Astrocyte (in vitro differentiated cells and primary cell): ENCODE results near the gene TNIK. TPM values are rescaled to one million over a fixed set of nuclear protein-coding genes. Genes with fewer than 3 reads are reported as not detected.

Experiments
- DNase-seq: peaks from one replicate; pipeline ENCODE4 v3.0.0-alpha.2; 2010; ENCODE audit warnings: low read depth
- FAIRE-seq: peaks from 2 replicates; lab custom pipeline; 2011; peaks lifted over from hg19 to GRCh38; lab: Jason Lieb, UNC
- H2AFZ ChIP-seq: 2 replicates; pipeline ENCODE4 v1.6.0; 2012; ENCODE audit warnings: low read depth, low read length, inconsistent platforms
- H3K27ac ChIP-seq: 2 replicates; pipeline ENCODE4 v1.5.1; 2011; ENCODE audit warnings: low read depth, low read length, inconsistent platforms
- H3K27me3 ChIP-seq: 2 replicates; pipeline ENCODE4 v1.6.0; 2011; ENCODE audit warnings: low read length, inconsistent platforms; ENCODE audit not compliant: insufficient read depth
- H3K36me3 ChIP-seq: 2 replicates; pipeline ENCODE4 v1.5.1; 2011; ENCODE audit warnings: low read length, inconsistent platforms; ENCODE audit not compliant: insufficient read depth
- H3K4me1 ChIP-seq: 2 replicates; pipeline ENCODE4 v1.5.1; 2011; ENCODE audit warnings: low read length, inconsistent platforms; ENCODE audit not compliant: insufficient read depth
- H3K4me2 ChIP-seq: 2 replicates; pipeline ENCODE4 v1.6.0; 2012; ENCODE audit warnings: low read length, inconsistent platforms
- H3K4me3 ChIP-seq: 2 replicates; pipeline ENCODE4 v1.5.1; 2011; ENCODE audit warnings: low read depth, mild to moderate bottlenecking, low read length, inconsistent platforms; ENCODE audit not compliant: insufficient read depth
- H3K79me2 ChIP-seq: 2 replicates; pipeline ENCODE4 v1.6.0; 2012; ENCODE audit warnings: mild to moderate bottlenecking, low read length, inconsistent platforms; ENCODE audit not compliant: insufficient read depth
- H3K9ac ChIP-seq: 2 replicates; pipeline ENCODE4 v1.6.0; 2012; ENCODE audit warnings: mild to moderate bottlenecking, low read length, inconsistent platforms
- H3K9me3 ChIP-seq: 2 replicates; pipeline ENCODE4 v1.5.1; 2012; ENCODE audit warnings: low read depth, mild to moderate bottlenecking, low read length, inconsistent platforms; ENCODE audit not compliant: insufficient read depth
- H4K20me1 ChIP-seq: 2 replicates; pipeline ENCODE4 v1.6.0; 2012; ENCODE audit warnings: low read length, inconsistent platforms; ENCODE audit not compliant: insufficient read depth
- H3K27ac Mint-ChIP-seq: one replicate; pipeline ENCODE4 v1.8.0; 2021; ENCODE audit warnings: mild to moderate bottlenecking, mixed read lengths; ENCODE audit not compliant: unreplicated experiment
- H3K27me3 Mint-ChIP-seq: one replicate; pipeline ENCODE4 v1.8.0; 2021; ENCODE audit warnings: low read depth, mixed read lengths; ENCODE audit not compliant: unreplicated experiment
- H3K36me3 Mint-ChIP-seq: one replicate; pipeline ENCODE4 v1.8.0; 2021; ENCODE audit warnings: low read depth, mixed read lengths; ENCODE audit not compliant: unreplicated experiment
- H3K4me1 Mint-ChIP-seq: one replicate; pipeline ENCODE4 v1.8.0; 2021; ENCODE audit warnings: low read depth, mixed read lengths; ENCODE audit not compliant: unreplicated experiment
- H3K4me3 Mint-ChIP-seq: one replicate; pipeline ENCODE4 v1.8.0; 2021; ENCODE audit warnings: mild to moderate bottlenecking, moderate library complexity, mixed read lengths; ENCODE audit not compliant: unreplicated experiment
- H3K9me3 Mint-ChIP-seq: one replicate; pipeline ENCODE4 v1.8.0; 2021; ENCODE audit warnings: mild to moderate bottlenecking, mixed read lengths; ENCODE audit not compliant: unreplicated experiment
- CTCF ChIP-seq: IDR thresholded peaks from 2 replicates; pipeline ENCODE4 v1.5.1; 2011; ENCODE audit warnings: low read depth, mild to moderate bottlenecking, inconsistent platforms, low read length, moderate library complexity; ENCODE audit not compliant: insufficient read depth
- EZH2 ChIP-seq: IDR thresholded peaks from 2 replicates; pipeline ENCODE4 v1.6.1; 2012; ENCODE audit warnings: mild to moderate bottlenecking, low read length, inconsistent platforms; ENCODE audit not compliant: insufficient read depth
- total RNA-seq: library from RNA; stranded (reverse); gene quantifications from 2 replicates; pipeline ENCODE4 v1.2.1, GENCODE V29; 2021

TNIK gene
- total RNA-seq, 1 donor from 2014 or later: 70.0 TPM

- no peaks in the 10 kb centered on the region for H3K27me3 Mint-ChIP-seq
- Histone ChIP-seq H3K9me3 (no peaks in the 10 kb centered on the region), H3K27ac (no peak overlapping the region), H3K27me3 (no peaks in the 10 kb centered on the region), H2AFZ (no peak overlapping the region), H3K4me2 (no peak overlapping the region), H3K36me3 (no peaks in the 10 kb centered on the region), H4K20me1 (no peaks in the 10 kb centered on the region), H3K4me3 (no peak overlapping the region), H3K79me2 (no peaks in the 10 kb centered on the region), H3K9ac (no peak overlapping the region), H3K4me1 (no peaks in the 10 kb centered on the region)
- H3K36me3 Mint-ChIP-seq: peaks cover 27% of the 10 kb centered on the region
- FAIRE-seq: no peak
- H3K27ac Mint-ChIP-seq: no peak overlapping the region
- H3K4me1 Mint-ChIP-seq: peaks cover 8% of the 10 kb centered on the region
- TF ChIP-seq CTCF: no peak
- TF ChIP-seq EZH2: no peak
- no peak overlapping the region for H3K4me3 Mint-ChIP-seq
- no peak for DNase-seq
- H3K9me3 Mint-ChIP-seq: no peaks in the 10 kb centered on the region
Observed at GRCh38 chr3:171072432-171072831, 387.8 kb downstream of the TNIK start.

- Mint-ChIP-seq H3K36me3 (peaks cover 37% of the 10 kb centered on the region), H3K9me3 (no peaks in the 10 kb centered on the region), H3K27ac (no peak overlapping the region), H3K4me3 (no peak overlapping the region), H3K27me3 (no peaks in the 10 kb centered on the region), H3K4me1 (peaks cover 8% of the 10 kb centered on the region)
- Histone ChIP-seq H2AFZ (no peak overlapping the region), H3K9ac (no peak overlapping the region), H3K4me2 (no peak overlapping the region), H3K27ac (no peak overlapping the region), H4K20me1 (no peaks in the 10 kb centered on the region), H3K4me3 (no peak overlapping the region), H3K27me3 (no peaks in the 10 kb centered on the region), H3K9me3 (no peaks in the 10 kb centered on the region), H3K4me1 (peaks cover 5% of the 10 kb centered on the region), H3K36me3 (no peaks in the 10 kb centered on the region), H3K79me2 (no peaks in the 10 kb centered on the region)
- FAIRE-seq (no peak), DNase-seq (peak; percentile 26)
- TF ChIP-seq EZH2 (no peak), CTCF (no peak)
Observed at GRCh38 chr3:171068658-171069057, 391.5 kb downstream of the TNIK start.

- H3K79me2 ChIP-seq: no peaks in the 10 kb centered on the region
- H3K27me3 ChIP-seq: no peaks in the 10 kb centered on the region
- no peaks in the 10 kb centered on the region for H3K36me3 ChIP-seq
- H4K20me1 ChIP-seq: no peaks in the 10 kb centered on the region
- no peak overlapping the region for H2AFZ ChIP-seq
- no peak overlapping the region for H3K9ac ChIP-seq
- no peaks in the 10 kb centered on the region for H3K9me3 ChIP-seq
- H3K4me3 ChIP-seq: no peak overlapping the region
- no peak for TF ChIP-seq CTCF
- peaks cover 5% of the 10 kb centered on the region for H3K4me1 ChIP-seq
- no peak overlapping the region for H3K27ac ChIP-seq
- FAIRE-seq (no peak), DNase-seq (peak; percentile 87)
- Mint-ChIP-seq H3K27me3 (no peaks in the 10 kb centered on the region), H3K36me3 (peaks cover 36% of the 10 kb centered on the region), H3K9me3 (no peaks in the 10 kb centered on the region), H3K4me3 (no peak overlapping the region), H3K27ac (no peak overlapping the region), H3K4me1 (peaks cover 2% of the 10 kb centered on the region)
- no peak overlapping the region for H3K4me2 ChIP-seq
Observed at GRCh38 chr3:171066206-171066605, 394.0 kb downstream of the TNIK start.
